ENCODE results near the gene PLCL1. TPM values are rescaled to one million over a fixed set of nuclear protein-coding genes. Genes with fewer than 3 reads are reported as not detected.

The PLCL1 gene
- total RNA-seq, 1 experiment from 2014 or later, result 0.07 TPM

GRCh38 chr2:197810491-197810890 lies 6.1 kb downstream of the PLCL1 start:
- Mint-ChIP-seq H3K4me3 (ENCODE audit: low read depth, unreplicated experiment) (no peak overlapping the region), H3K36me3 (ENCODE audit: insufficient read depth, unreplicated experiment) (no peaks in the 10 kb centered on the region), H3K27me3 (ENCODE audit: unreplicated experiment) (peaks cover 39% of the 10 kb centered on the region), H3K27ac (ENCODE audit: unreplicated experiment) (no peak overlapping the region), H3K9me3 (ENCODE audit: low read depth, unreplicated experiment) (no peaks in the 10 kb centered on the region), H3K4me1 (ENCODE audit: low read depth, unreplicated experiment) (peaks cover 5% of the 10 kb centered on the region)
- no peak for TF ChIP-seq CTCF (IDR thresholded peaks at IDR 0.05; ENCODE audit: unreplicated experiment)
- no peak for DNase-seq
- no TSS peak for BruUV-seq (replicated peaks)
- intact Hi-C loops (cut with micrococcal nuclease; ENCODE audit: unreplicated experiment), result no loop called here
- CTCF ChIA-PET, result no interaction called here

- intact Hi-C loops (cut with micrococcal nuclease; ENCODE audit: unreplicated experiment), result no loop called here
- Mint-ChIP-seq H3K27ac (ENCODE audit: unreplicated experiment) (no peak overlapping the region), H3K4me1 (ENCODE audit: low read depth, unreplicated experiment) (no peaks in the 10 kb centered on the region), H3K27me3 (ENCODE audit: unreplicated experiment) (peaks cover 24% of the 10 kb centered on the region), H3K36me3 (ENCODE audit: insufficient read depth, unreplicated experiment) (no peaks in the 10 kb centered on the region), H3K4me3 (ENCODE audit: low read depth, unreplicated experiment) (no peak overlapping the region), H3K9me3 (ENCODE audit: low read depth, unreplicated experiment) (no peaks in the 10 kb centered on the region)
- DNase-seq, result peak; percentile 11
- TF ChIP-seq CTCF (IDR thresholded peaks at IDR 0.05; ENCODE audit: unreplicated experiment), result peak; percentile 59
- no TSS peak for BruUV-seq (replicated peaks)
- CTCF ChIA-PET, result interaction anchor here (0.6 kb wide), 1 partner anchor 483 kb away, joined by 4 read pairs; no protein-coding TSS in a partner anchor
These were observed 8.8 kb downstream of the PLCL1 start for GRCh38 chr2:197813093-197813787.

DNA sequence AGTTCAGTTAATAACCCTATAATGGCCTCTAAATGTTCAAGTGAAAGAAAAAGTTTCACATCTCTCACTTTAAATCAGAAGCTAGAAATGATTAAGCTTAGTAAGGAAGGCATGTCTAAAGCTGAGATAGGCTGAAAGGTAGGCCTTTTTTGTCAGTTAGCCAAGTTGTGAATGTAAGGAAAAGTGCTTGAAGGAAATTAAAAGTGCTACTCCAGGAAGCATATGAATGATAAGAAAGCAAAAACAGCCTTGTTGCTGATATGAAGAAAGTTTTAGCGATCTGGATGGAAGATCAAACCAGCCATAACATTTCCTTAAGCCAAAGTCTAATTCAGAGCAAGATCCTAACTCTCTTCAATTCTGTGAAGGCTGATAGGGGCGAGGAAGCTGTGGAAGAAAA lies 10.1 kb downstream of the PLCL1 start:
- CTCF ChIA-PET, result no interaction called here
- no peaks in the 10 kb centered on the region for H3K9me3 Mint-ChIP-seq (ENCODE audit: low read depth, unreplicated experiment)
- H3K27me3 Mint-ChIP-seq (ENCODE audit: unreplicated experiment), result peaks cover 24% of the 10 kb centered on the region
- no peak for DNase-seq
- intact Hi-C loops (cut with micrococcal nuclease; ENCODE audit: unreplicated experiment), result no loop called here
- no TSS peak for BruUV-seq (replicated peaks)
- H3K27ac Mint-ChIP-seq (ENCODE audit: unreplicated experiment), result no peak overlapping the region
- no peaks in the 10 kb centered on the region for H3K36me3 Mint-ChIP-seq (ENCODE audit: insufficient read depth, unreplicated experiment)
- no peak overlapping the region for H3K4me3 Mint-ChIP-seq (ENCODE audit: low read depth, unreplicated experiment)
- no peaks in the 10 kb centered on the region for H3K4me1 Mint-ChIP-seq (ENCODE audit: low read depth, unreplicated experiment)
- no peak for TF ChIP-seq CTCF (IDR thresholded peaks at IDR 0.05; ENCODE audit: unreplicated experiment)

GRCh38 chr2:197821550-197822289 lies 17.3 kb downstream of the PLCL1 start:
- no peak for DNase-seq
- Mint-ChIP-seq H3K27ac (ENCODE audit: unreplicated experiment) (no peak overlapping the region), H3K27me3 (ENCODE audit: unreplicated experiment) (peaks cover 22% of the 10 kb centered on the region), H3K9me3 (ENCODE audit: low read depth, unreplicated experiment) (no peaks in the 10 kb centered on the region), H3K4me3 (ENCODE audit: low read depth, unreplicated experiment) (no peak overlapping the region), H3K4me1 (ENCODE audit: low read depth, unreplicated experiment) (no peaks in the 10 kb centered on the region), H3K36me3 (ENCODE audit: insufficient read depth, unreplicated experiment) (no peaks in the 10 kb centered on the region)
- BruUV-seq (replicated peaks), result no TSS peak
- no peak for TF ChIP-seq CTCF (IDR thresholded peaks at IDR 0.05; ENCODE audit: unreplicated experiment)
- intact Hi-C loops (cut with micrococcal nuclease; ENCODE audit: unreplicated experiment), result no loop called here
- CTCF ChIA-PET, result no interaction called here

Data from Calu3 (cell line).